ENCODE data around the gene MNS1.
"Not testable (repeated sequence)": the region's sequence is repeated elsewhere in the genome, so short reads cannot be mapped to it uniquely, and the experiment has no call there.

MNS1 gene, protein sequence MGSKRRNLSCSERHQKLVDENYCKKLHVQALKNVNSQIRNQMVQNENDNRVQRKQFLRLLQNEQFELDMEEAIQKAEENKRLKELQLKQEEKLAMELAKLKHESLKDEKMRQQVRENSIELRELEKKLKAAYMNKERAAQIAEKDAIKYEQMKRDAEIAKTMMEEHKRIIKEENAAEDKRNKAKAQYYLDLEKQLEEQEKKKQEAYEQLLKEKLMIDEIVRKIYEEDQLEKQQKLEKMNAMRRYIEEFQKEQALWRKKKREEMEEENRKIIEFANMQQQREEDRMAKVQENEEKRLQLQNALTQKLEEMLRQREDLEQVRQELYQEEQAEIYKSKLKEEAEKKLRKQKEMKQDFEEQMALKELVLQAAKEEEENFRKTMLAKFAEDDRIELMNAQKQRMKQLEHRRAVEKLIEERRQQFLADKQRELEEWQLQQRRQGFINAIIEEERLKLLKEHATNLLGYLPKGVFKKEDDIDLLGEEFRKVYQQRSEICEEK

DNA sequence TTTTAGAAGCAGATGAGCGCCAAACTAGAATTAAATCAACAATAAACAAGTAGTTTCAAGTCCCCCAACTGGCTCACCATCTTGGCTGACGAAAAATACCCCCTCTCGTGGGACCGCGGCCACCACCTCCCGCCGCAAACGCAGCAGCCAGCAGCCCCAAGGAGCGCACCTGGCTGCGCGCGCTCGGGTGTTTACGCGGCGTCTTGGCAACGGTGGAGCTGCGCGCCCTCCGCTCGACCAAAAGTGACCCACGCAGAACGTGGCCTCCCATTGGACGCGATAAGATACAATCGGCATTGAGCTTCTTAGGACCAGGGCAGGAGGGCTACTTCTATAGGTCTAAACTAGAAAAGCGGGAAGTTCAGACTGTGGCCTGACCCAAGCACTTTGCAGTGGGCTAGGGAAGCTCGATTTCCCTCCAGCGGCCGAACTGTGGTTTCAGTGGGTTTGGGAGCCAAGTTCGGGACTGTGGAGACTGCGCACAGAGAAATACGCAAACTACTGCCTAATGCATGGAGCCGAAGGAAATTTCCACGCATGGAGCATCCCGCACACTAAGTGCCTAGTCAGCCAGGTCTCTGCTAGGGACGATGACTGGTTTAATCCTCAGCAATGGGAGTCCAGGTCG, at the start of gene MNS1:
MNS1 (minus strand) TSS at position 245 of the 628 bp plus-strand sequence; CDS start at position 80, 165 bp downstream.
- peak; percentile 95 for DNase-seq

DNA sequence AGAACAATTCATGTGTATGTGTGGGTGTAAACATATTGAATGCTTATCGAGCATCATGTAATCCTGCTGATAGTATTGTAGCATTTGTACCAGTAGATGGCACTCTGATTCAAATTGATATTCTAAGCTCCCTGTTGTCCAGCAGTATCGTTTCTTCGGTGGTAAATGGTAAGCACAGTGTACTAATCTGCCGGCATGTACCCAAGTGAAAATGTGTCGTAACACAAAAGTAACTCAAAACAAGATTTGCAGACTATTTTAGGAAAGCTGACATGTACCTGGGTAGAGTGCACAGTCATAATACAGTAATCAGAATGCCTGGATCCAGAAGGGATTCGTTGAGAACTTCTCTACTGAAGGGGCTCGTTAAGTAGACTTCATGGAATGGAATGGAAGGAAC, 31.7 kb upstream of the MNS1 start:
- peak; percentile 76 for DNase-seq

DNA sequence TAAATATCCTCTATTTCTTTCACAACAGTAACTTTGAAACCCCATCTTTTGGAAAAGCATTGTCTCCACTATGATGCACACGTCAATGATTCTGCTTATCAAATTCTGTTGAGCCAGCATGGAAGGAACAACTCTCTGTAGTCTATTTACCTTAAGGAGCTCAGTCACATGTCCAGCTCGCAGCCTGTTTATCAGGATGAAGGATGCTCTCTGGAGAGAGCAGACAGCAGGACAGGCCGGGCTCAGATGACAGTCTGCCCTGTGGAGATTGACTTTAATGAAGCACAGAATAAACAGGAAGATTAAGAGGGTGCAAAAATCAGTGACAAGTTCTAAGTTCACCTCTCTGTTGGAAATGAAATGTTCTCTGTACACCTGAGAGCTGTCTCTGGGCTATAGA, 30.6 kb upstream of the MNS1 start:
- DNase-seq = no peak

DNA sequence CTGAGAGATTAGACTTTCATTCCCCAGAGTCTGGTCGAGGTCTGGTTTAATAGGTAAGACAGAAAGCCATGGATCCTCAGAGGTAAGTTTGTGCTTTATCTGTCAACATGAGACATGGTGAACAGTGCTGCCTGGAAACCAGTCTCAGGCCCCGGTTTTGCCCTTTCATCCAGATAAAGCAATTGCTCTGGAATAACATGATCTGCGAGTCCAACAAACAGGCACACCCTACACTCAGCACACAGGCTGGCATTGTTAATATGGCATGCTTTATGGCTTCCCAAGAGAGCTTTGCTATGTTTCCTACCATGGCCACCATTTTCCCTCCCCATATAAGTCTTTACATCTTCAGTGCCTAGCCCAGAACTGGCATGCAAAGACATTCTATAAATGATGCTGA, 30.1 kb upstream of the MNS1 start:
- DNase-seq = no peak

DNA sequence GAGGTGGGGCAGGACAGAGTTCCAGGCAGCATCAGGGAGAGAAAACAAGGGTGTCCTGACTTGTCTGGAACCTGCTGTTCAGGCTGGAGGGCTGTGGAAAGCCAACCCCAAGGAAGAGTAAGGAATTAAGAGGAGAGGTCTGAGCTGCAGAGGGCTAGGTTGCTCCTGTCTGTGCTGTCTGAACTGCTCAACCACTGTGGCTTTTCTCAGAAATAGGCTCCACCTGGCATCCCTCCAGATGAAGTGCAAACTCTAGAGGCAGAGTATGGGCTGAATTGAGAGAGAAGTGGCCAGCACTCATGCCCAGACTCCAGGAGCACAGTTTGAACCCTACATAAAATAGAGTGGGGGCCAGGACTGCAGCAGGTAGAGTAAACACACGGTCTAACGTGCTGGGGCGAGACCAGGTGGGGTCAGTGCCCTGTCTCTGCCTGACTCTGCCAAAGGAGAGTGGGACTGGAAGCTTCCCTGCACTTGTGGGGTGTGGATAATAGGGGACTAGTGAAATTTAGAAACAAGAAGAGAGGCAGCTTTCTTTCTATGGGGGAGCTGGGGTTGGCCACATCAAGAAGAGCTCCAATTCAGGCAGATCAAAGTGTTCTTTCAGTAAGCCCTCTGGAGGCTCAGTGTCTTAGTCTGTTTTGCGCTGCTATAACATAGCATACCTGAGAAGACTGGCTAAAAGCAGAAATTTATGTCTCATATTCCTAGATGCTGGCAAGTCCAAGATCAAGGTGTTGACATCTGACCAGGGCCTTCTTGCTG, 28.0 kb upstream of the MNS1 start:
- peak; percentile 21 for DNase-seq

DNA sequence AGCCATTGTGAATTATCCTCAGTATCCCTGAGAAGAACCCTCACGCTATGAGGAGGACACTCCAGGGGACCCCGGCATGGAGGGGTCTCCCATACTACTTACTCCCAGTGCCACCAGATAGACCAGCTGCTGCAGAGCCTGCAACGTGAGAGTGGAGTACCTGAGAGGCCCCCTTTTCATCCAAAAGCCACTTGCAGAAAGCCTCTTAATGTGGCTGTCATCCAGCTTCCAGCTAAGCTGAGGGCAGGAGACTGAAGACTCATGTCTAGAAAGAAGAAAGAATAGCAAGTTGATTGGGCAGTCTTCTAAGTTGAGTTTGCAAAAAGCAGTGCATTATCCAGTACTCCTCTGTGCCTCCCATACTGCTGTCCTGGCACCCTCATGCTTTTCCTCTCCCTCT, 27.3 kb upstream of the MNS1 start:
- no peak for DNase-seq

DNA sequence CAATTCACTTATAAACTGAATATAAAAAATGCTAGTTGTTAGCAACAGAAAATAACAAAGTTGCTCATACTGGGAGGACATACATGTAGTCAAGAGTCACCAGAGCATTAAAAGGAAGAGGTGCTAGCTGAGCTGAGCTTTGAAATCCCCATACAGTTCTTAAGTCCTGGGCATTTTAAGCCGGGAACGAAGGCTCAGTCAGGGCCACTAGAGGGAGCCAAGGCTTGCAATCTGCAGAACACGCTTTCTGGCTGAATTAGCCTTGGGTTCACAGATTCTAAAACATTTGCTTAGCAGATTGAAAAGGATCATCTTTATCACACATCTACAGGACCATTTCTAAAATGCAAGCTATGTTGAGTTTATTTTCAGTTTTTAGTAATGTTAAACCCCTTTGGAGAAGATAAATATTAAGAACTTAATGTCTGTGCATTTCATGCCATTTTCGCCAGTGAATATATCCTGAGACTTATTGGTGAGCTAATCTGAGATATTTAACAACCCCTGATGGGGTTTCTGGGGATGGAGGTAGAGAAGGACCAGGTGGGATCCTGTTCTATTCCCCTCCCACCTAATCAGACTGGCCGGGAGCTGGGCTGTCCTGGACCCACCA, 26.3 kb upstream of the MNS1 start:
- peak; percentile 85 for DNase-seq

DNA sequence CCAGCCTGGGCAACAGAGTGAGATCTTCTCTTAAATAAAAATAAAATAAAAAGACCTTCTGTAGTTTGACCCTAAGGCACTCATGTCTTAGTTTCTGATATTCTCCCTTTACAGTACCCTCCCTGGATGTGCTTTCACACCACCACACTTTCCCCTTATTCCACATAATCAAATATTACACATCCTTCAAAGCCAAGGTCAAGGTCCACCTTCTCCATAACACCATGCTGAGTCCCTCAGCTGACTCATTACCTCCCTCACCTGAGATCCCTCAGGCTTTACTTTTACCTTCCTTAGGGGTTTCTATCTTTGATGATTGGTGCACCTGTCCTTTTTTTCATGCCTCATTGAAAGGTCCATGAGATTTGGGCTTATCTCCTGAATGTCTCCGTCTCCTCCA, 25.5 kb upstream of the MNS1 start:
- no peak for DNase-seq

DNA sequence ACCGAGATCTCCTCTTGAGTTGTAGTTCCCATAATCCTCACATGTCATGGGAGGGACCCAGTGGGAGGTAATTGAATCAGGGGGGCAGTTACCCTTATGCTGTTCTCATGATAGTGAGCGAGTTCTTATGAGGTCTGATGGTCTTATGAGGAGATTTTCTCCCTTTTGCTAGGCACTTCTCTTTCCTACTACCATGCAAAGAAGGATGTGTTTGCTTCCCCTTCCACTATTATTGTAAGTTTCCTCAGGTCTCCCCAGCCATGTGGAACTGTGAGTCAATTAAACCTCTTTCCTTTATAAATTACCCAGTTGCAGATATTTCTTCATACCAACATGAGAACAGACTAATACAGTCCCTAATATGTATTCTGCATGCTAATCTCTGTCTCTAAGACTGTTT, 21.3 kb upstream of the MNS1 start:
- DNase-seq = not testable (repeated sequence)

DNA sequence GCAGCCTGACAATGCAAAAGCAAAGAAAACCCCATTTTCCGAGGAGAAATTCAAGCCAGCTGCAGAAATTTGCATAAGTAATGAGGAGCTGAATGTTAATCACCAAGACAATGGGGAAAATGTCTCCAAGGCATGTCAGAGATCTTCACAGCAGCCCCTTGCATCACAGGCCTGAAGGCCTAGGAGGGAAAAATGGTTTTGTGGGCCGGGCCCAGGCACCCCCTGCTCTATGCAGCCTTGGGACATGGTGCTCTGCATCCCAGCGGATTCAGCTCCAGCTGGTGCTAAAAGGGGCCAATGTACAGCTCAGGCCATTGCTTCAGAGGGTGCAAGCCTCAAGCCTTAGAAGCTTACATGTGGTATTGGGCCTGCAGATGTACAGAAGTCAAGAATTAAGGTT, 20.5 kb upstream of the MNS1 start:
- not testable (repeated sequence) for DNase-seq

DNA sequence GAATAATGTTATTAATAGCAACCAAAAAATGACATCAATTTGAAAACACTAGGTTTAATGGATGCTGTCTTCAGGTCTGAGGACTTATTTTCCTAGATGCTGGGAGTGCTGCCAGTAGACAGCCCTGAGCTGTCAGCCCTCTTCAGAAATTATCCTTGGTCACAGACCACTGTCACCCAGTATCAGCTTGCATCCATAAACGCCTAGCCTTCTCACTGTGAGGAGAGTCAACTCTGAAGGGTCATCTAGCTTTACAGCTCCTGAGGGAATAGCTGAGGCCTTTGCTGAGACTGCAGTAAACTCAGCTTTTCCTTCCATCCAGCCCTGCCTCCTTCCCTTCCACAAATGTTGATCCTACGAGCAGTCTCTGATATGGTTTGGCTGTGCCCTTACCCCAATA, 19.4 kb upstream of the MNS1 start:
- DNase-seq = no peak

DNA sequence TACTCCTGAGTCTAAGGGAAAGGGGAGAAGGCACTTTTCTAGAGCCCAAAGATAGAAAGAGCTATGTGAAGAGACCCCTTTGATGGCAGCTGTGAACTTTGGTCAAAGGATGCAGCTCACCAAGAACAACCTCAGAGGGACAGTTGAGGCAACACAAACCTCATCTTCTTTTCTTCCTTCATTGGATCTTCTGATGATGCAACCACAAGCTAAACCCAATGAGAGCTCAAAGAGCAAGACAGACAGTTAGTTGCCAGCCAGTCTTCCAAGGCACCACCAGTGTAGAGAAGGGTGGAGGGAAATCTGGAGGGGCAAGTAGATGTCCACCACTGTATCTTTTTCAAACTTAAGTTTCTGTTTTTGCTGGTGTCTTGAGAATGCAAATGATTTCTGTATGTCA, 10.4 kb upstream of the MNS1 start:
- no peak for DNase-seq

DNA sequence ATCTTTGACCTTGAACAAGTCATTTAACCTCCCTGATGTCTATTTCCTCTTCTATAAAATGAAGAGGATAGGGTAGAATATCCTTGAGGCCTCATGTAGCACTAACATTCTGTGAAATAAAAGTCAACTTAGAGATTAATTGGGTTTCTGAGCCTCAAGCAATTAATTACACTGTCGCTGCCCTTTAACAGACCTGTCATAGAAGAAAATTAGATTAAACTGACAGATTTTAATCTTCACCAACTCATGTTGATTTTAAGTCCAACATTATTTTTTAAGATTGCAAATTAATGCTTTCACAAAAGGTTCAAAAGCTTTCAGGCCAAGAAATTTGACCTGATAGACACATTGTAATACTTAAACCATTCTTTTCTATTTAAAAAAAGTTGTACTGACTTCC, 8.1 kb upstream of the MNS1 start:
- DNase-seq = no peak

DNA sequence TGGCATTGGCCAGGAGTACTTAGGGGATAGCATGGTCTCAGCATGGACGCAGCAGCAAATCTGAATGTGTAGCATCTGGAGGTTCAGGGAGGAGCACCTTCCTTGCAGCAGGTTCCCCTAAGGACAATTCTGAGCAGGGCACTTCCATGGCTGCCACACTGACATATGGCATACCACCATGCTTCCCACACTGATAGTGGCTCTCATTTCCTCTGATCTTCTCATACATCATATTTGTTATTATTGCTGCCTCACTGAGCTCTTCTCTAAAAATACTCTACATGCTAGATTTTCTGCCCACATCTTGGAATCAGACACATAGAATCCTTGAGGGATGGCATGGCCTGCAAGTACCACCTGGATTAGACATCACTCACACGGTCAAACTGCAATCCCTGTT, 7.3 kb upstream of the MNS1 start:
- DNase-seq = no peak

DNA sequence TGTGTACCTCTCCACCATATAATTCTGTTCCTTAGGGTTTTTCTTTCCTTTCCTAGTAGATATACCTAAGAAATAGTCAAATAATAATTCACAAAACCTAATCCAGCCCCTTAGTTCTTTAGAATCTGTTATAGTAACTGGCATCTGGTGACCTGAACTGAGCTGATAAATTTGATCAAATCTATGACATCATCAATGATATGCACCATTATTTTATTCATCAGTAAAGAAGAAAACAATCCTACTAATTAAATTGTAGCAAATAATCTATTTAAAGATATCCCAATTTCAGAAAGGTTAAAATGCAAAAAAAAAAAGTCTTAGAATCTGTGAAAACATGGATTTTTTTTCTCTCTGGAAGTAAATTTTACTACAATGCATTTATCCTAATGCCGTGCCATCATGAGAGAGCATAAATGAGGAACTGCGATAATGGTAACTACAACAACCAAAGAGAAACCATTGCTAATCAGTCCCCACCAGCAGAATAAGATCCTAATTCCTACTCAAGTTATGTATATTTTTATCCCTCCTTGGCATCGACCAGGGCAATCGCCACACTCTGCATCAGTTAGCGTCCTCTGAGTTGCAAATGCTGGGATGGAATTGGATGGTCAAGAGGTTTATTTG, 6.6 kb upstream of the MNS1 start:
- DNase-seq = no peak

DNA sequence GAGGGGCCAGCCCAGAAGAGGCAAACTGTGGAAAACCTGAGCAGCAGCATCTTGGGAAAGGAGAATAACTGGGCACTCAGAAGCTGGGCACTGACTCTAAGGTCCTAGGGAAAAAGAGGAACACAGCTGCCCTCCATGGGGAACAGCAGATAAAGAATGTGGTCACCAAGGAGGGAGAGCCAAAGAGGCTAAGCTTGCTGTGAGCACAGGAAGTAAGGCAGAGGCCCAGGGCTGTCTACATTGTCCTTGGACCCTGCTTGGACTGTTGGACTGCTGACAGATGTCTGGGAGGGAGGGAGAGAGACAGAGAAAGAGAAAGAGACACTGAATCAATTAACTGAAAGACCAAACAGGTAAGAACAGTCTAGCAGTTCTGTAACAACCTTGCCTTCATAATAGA, 4.5 kb upstream of the MNS1 start:
- DNase-seq = no peak

DNA sequence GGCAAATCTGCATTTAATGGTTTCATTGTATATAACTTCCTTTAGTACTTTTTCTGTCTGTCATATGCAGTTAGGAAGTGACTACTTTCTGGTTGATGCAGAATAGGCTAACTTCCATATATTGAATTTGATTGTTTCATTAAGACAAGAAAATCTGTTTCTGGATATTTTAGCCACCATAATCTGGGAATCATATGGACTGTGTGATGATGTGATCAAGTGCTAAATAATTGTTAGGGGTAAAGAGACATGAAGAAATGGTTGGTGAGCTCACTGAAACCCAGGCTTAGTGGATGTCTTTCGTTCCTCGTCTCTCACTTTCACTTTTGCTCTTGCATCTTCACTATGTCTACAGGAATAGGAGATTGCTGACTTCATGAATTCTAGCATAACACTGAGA, 3.5 kb upstream of the MNS1 start:
- DNase-seq = peak; percentile 84

DNA sequence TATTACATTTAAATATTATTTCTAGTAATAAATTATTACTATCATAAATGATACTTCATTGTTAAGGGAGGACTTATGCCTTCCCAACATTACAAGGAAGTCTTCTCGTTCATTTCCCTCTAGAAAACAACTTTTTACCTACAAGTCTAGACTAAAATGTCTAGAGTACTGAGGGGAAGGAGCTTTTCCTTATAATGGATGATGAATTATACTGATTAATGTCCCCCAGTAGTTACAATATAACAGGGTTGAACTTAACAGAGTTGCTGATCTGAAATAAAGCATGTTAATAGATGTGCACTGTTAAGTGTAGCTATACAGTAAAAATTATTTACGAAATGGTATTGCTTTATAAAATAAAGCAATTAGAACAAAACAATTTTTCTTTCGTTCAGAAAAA, 2.7 kb upstream of the MNS1 start:
- no peak for DNase-seq

DNA sequence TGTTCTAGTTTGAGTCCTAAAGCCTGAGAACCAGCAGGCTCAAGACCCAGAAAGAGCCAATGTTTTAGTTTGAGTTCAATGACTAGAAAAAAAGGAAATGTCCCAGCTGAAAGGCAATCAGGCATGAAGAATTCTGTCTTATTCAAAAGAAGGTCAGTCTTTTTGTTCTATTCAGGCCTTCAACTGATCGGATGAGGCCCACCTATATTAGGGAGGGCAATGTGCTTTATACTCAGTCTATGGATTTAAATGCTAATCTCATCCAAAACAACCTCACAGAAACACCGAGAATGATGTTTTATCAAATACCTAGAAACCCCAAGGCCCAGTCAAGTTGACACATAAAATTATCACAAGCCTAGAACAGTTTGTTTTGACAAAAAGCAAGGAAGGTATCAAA, 4.0 kb downstream of the MNS1 start:
- no peak for DNase-seq

DNA sequence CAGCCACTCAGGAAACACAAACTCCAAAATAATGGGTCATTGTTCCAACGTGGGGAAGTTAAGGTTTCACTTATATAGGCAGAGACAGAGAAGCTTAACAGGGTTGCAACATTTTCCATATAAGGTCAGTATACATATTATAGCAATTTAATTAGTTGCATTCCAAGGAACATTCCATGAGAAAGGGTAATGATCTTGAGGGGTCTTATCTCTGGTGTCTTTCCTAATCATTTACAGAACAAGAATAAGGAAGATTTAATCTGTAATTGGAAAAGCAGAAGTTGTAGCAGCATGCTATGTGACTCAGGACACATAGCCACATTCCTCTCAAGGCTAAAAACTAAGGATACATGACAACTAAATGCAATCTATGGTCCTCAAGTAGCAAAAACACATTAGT, 4.9 kb downstream of the MNS1 start:
- no peak for DNase-seq

DNA sequence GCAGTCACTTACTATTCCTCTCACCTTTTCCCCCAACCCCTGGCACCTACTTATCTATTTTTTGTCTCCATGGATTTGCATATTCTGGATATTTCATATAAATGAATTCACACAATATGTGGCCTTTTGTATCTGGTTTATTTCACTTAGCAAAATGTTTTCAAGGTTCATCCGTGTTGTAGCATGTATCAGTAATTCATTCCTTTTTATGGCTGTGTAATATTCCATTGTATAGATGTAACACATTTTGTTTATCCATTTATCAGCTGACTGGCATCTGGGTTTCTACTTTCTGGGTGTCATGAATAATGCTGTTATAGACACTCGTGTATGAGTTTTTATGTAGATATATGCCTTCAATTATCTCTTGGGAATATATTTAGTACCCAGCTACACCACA, 5.8 kb downstream of the MNS1 start:
- no peak for DNase-seq

DNA sequence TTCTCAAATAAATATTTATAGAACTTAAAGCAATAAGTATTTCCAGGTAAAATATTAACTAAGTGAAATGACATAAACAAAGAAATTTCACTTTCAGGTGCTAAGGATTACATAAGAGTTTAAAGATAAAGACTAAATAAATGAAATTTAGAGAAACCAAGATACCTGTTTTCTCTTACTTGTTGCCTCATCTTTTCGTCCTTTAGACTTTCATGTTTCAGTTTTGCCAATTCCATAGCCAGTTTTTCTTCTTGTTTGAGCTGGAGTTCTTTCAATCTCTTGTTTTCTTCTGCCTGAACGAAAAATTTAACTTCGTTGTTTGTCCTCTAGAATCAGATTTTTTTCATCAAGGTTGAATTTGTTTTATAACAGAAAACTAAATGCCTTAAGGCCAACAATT, 8.7 kb downstream of the MNS1 start:
- no peak for DNase-seq

DNA sequence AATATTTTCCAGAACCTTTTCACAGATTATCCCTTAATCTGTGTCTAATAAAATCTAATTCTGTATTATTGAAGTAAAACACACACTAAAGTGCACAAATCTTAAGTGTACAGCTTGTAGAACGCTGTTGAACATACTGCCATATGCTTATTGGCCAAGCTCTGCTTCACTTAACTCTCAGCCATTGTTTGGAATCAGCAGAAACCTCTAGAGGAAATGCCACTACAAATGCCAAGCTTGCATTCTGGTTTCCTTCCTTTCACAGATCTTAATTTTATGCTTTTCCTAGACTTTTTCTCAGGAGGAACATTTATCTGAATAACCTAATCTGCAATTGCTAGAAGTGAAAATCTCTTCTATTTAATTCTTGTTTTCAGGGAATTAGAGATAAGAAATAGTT, 10.1 kb downstream of the MNS1 start:
- no peak for DNase-seq

All from RPMI8226 (cell line).